GM21786 (cell line): Measurements from ENCODE around the gene SLC17A5.
"Not testable (repeated sequence)": the region's sequence is repeated elsewhere in the genome, so short reads cannot be mapped to it uniquely, and the experiment has no call there.

Experiments used
- ATAC-seq: cut with Tn5 transposase; IDR thresholded peaks from one replicate; pipeline ENCODE4 v1.9.1; 2021; ENCODE audit not compliant: unreplicated experiment

SLC17A5 gene

DNA sequence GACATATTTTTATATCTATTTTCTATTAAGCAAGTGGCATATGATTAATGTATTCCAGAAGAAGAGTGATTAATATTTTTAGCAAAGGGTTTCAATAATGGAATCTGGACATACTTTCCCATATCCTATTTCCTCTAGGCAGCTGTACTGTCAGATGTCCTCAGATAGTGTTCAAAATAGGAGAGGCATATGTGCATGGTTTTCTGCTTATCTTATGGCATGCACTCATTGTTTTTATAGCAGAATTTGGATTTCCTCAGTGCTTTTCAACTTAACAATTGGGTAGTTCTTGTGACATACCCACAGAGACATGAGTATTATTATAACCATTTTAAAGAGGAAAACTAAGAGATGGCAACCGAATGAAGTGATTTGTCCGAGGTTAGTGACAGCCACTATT lies 12.6 kb upstream of the SLC17A5 start:
- no peak for ATAC-seq

DNA sequence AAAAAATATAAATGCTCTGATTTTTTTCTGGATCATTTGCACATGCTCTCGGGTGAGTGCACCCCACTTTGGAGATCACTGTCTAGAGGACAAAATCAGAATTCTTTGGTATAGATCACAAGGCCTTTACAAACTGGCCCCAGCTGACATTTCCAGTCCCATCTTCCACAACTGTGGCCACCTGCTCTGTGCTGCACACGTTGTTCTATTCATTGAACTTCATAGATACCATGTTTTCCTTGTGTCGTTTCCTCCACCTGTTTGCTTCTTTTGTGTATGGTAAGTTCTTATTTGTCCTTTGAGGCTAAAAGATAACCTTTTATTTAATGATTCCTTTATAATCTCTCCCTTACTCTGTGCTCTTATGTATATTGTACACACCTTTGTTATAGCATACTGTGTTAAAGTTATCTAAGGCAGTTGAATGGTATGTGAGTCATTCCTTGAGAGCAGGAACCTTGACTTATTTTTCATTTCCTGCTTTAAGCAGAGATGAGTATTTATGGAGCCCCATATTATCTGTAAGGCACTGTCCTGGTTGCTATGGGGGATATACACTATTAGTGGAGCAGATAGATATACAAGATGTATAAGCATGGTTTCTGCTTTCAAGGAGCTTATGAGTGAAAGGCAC lies 12.0 kb upstream of the SLC17A5 start:
- ATAC-seq: peak; percentile 87

DNA sequence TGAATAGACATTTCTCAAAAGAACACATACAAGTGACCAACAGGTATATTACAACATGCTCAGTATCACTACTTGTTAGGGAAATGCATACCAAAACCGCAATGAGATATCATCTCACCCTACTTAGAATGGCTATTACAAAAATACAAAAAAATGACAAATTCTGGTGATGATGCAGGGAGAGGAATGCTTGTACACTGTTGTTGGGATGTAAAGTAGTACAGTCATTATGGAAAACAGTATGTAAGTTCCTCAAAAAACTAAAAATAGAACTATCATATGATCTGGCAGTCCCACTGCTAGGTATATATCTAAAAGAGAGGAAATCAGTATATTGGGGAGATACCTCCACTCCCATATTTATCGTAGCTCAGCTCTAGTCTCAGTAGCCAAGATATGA lies 10.9 kb upstream of the SLC17A5 start:
- ATAC-seq: no peak

GRCh38 chr6:73657201-73657600 lies 3.4 kb upstream of the SLC17A5 start:
- no peak for ATAC-seq

- no peak for ATAC-seq
Measured at GRCh38 chr6:73656531-73657145, 2.8 kb upstream of the SLC17A5 start.

DNA sequence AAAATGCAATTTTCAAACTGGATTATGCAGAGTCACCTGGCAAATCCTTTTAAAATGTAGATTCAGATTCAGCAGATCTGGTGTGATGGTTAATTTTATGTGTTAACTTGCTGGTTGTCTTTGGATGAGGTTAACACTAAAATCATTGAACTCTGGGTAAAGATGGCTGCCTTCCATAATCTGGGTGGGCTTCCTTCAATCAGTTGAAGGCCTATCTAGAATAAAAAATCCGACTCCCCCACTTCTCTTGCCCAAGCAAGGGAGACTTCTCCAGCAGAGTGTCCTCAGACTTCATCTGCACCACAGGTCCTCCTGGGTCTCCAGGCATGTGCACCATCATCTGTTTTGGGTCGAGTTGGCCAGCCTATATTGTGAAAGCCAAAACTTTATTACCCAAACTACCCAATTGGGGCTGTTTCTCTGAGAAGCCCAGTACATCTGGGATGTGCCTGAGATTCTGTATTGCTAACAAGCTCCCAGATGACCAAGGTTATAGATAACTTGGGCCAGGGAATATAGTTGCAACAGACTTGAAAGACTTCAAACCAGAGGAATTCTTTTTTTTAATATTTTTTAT lies 1.6 kb upstream of the SLC17A5 start:
- no peak for ATAC-seq

- ATAC-seq: peak; percentile 36
Measured at GRCh38 chr6:73652637-73653570, 888 bp downstream of the SLC17A5 start.

- no peak for ATAC-seq
Measured at GRCh38 chr6:73649783-73650182, 4.0 kb downstream of the SLC17A5 start.

DNA sequence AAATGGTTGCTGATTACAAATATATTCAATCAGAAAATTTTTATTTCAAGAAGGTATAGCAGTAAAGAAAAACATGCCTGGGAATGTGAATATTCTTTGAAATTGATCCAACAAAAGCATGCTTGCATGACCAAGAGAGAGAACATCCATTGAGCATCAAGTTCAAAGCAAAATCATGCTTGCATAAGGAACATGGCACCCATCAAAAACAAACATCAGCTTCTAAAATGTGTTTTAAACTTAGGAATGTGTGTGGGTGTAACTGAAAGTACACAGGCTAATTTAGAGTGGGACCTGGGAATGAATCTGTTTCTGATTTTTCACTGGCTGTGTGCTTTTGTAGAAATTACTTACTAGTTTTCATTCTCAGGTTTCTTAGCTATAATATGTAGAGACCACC lies 5.6 kb downstream of the SLC17A5 start:
- no peak for ATAC-seq

- no peak for ATAC-seq
Measured at GRCh38 chr6:73644941-73645591, 8.7 kb downstream of the SLC17A5 start.

DNA sequence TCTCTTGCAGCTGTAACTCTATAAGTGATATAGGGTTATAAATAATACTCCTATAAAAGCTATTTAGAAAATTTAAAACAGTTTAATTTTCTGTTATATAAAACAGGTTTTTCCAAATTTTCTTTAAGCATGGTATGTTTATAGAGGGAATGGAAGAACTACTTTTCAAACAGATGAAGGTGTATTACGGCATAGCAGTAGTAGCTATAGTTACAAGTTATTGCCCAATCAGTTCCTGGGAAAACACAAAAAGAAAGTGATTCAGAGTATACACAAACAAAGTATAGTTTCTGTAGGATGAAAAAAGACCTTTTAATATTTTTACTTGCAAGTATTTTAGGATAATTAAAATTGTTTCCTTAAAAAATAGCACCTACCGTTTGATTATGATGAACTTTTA lies 9.8 kb downstream of the SLC17A5 start:
- ATAC-seq: no peak

DNA sequence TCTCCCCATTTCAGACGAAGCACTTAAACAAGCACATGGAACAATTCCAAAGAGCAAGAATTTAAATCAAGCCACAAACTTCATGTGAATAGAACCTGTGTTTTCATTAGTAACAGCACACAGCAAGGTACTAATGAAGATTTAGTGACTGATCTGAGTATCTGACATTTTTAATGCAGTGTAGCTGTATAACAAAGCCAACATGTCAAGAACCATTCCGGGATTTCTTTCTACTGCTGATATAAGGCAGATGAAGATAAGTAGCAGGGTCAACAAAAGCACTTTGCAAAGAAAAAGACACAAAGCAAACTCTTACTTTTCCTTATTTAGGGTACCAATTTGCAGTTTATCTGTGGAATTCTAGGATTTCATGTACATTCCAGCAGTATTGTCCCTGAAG lies 11.3 kb downstream of the SLC17A5 start:
- ATAC-seq: no peak

- no peak for ATAC-seq
Measured at GRCh38 chr6:73640179-73640750, 13.5 kb downstream of the SLC17A5 start.

GRCh38 chr6:73639040-73639439 lies 14.8 kb downstream of the SLC17A5 start:
- no peak for ATAC-seq

DNA sequence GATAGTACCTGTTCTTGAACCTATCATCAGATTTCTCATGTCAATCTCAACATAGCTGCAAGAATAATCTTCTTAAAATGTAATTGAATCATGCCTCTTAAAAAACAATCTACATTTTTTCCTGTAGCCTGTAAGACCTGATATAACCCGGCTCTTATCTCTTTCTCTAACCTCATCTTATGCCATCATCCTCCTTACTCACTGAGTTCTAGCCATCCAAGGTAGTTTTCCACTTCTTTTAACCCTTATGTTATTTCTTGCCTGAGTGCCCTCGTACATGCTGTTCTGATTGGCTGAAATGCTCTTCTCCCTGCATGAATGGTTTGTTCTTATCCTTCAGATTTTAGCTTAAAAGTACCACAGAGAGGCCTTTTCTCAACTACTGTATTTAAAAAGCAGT lies 16.4 kb downstream of the SLC17A5 start:
- ATAC-seq: no peak

GRCh38 chr6:73636048-73636447 lies 17.7 kb downstream of the SLC17A5 start:
- ATAC-seq: no peak

DNA sequence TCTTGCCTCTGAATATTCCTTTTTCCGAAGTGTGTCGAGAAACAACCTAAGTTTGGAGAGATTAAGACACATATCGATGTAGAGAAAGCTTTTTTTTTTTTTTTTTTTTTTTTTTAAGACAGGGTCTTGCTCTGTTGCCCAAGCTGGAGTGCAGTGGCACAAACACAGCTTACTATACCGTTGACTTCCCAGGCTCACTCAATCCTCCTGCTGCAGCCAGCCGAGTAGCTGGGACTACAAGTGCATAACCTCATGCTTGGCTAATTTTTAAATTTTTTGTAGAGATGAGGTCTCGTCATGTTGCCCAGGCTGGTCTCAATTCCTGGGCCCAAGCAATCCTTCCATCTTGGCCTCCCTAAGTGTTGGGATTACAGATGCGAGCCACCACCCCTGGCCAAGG lies 21.4 kb downstream of the SLC17A5 start:
- ATAC-seq: no peak

- no peak for ATAC-seq
Measured at GRCh38 chr6:73631849-73632248, 21.9 kb downstream of the SLC17A5 start.

GRCh38 chr6:73630401-73630800 lies 23.4 kb downstream of the SLC17A5 start:
- no peak for ATAC-seq

GRCh38 chr6:73624896-73625295 lies 28.9 kb downstream of the SLC17A5 start:
- ATAC-seq: no peak

- ATAC-seq: not testable (repeated sequence)
Measured at GRCh38 chr6:73623480-73623879, 30.3 kb downstream of the SLC17A5 start.
